Measurements from ENCODE around the gene TGFA.

Gene TGFA

DNA sequence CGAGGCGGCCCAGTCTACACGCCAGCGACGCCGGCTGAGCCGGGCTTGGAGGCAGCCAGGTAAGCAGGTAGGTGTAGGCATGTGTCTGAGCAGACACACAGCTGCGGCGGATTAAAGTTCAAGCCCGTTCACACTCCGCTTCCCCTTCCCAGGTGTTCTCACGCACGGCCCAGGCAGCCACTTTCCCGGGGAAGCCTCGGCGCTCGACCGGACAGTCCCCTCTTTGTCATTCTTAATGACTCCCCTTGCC, 367 bp downstream of the TGFA start:
- no peak for DNase-seq (ENCODE audit: low spot score)
- TF ChIP-seq, protein P1, sequence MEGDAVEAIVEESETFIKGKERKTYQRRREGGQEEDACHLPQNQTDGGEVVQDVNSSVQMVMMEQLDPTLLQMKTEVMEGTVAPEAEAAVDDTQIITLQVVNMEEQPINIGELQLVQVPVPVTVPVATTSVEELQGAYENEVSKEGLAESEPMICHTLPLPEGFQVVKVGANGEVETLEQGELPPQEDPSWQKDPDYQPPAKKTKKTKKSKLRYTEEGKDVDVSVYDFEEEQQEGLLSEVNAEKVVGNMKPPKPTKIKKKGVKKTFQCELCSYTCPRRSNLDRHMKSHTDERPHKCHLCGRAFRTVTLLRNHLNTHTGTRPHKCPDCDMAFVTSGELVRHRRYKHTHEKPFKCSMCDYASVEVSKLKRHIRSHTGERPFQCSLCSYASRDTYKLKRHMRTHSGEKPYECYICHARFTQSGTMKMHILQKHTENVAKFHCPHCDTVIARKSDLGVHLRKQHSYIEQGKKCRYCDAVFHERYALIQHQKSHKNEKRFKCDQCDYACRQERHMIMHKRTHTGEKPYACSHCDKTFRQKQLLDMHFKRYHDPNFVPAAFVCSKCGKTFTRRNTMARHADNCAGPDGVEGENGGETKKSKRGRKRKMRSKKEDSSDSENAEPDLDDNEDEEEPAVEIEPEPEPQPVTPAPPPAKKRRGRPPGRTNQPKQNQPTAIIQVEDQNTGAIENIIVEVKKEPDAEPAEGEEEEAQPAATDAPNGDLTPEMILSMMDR (IDR thresholded peaks at IDR 0.05; ENCODE audit: extremely low read depth, missing control alignments): no peak

DNA sequence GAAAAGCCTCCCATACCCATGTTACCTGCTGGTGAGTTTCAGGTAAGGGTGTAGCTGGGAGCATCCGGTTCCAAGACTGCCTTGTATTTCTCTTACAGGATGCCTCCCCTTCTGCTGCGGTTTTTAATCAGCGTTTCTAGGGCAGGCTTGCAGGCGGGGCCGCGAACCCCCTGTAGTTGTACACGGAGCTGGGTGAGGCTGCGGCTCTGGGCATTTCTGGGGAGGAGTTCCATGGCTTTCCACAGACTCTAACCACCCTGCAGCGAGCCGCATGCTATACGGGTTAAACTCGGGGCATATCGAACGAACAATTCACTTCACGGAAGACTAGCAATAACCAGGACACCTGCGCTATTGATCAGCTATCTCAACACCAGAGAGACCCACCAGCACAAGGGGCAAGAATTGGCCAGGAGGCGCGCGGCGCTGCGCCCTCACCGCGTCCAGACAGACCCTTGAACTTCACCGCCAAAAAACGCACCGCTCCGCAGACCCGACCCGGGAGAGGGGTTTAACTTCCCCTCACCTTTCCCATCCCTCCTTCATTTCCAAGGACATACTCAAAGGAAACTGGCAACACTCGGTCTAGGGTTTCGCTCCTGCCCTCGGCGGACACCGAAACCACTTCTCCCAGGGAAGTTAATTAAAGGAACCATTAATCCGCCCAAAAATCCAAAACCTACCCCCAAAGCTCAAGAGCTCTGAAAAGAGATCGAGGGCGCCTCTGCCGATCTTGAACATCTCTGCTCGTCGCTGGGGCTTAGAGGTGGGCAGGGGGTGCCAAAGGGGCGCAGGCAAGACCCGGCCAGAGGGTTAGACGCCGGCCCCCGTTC, 909 bp downstream of the TGFA start:
- TF ChIP-seq, protein P1 (IDR thresholded peaks at IDR 0.05; ENCODE audit: extremely low read depth, missing control alignments): no peak
- DNase-seq (ENCODE audit: low spot score): no peak

DNA sequence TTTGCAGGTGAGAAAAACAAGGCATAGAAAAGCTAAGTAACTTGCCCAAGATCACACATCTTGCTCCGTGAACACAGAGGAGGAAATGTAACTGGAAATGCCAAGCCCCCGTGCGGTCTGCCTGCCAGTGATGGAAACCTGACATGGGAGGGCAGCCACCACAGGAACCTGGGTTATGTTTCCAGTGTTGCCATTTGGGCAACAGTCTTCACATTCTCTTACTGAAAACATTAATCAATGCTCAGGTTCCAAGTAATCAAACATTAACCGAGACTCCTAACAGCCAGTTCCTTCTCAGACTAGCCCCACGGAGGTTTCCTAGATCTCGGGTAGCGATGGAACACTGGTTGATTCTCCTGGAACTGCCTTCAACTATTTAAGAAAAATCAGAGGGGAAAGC, 2.5 kb downstream of the TGFA start:
- DNase-seq (ENCODE audit: low spot score): no peak
- TF ChIP-seq, protein P1 (IDR thresholded peaks at IDR 0.05; ENCODE audit: extremely low read depth, missing control alignments): no peak

DNA sequence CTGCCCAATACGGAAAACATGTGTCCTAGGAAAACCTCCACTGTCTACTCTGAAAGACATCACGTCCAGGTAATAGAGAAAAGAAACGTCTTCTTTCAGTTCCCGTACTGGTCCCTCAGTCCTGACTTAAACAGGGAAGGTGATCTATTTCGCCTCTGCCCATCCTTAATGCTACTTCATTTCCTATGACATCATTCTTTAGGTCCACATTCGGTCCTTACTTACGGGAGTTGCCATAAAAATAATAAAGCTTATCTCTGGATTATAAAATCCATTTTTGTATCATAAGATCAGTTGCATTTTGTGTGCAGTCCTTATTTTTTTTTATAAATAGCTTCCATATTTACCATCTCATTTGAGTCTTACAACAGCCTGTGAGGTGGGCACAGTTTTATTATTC, 3.7 kb downstream of the TGFA start:
- TF ChIP-seq, protein P1 (IDR thresholded peaks at IDR 0.05; ENCODE audit: extremely low read depth, missing control alignments): no peak
- DNase-seq (ENCODE audit: low spot score): no peak

DNA sequence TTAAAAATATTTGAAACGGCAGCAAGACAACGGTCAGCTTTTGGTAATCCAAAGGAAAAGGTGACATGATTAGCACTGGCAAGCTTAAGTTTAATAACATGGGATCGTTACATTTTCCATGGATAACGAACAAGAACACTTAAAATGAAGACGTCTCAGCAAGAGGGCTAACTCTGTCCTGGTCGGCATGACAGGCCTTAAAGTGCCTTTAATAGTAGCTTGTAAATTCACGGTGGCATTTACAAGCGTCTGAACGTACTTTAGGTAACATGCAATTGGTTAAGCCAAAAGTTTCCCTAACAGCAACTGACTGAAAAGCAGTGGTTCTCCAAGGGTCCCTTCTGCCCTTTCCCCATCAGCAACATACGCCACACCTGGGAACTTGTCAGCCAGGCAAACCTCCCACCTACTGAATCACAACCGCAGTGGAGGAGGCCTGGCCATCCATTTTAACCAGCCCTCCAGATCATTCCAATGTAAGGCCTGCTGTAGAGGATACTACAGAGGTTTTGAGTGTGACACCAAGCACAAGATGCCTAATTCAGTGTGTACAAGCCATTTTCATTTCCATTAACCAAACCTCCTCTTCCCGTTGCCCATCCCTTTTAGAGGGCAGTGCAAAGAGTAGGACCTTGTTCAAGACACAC, 4.4 kb downstream of the TGFA start:
- TF ChIP-seq, protein P1 (IDR thresholded peaks at IDR 0.05; ENCODE audit: extremely low read depth, missing control alignments): no peak
- DNase-seq (ENCODE audit: low spot score): no peak

DNA sequence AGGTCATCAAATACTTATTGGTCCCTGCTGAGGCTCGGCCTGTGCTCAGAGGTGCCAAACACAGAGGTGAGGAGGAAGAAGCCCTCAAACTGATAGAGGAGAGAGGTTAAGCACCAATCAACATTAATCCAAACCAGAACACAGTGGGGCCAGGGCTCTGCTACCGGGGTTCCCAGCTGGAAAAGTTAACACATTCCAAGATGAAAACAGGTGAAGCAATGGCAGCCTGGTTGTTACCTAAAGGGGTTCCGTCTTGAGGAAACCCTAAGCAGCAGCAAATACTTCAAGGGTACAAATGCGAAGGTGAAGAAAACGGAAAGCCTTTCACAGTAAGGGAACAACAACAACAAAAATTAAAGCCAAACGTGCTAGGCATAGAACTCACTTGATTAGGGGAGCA, 5.4 kb downstream of the TGFA start:
- no peak for DNase-seq (ENCODE audit: low spot score)
- TF ChIP-seq, protein P1 (IDR thresholded peaks at IDR 0.05; ENCODE audit: extremely low read depth, missing control alignments): no peak

DNA sequence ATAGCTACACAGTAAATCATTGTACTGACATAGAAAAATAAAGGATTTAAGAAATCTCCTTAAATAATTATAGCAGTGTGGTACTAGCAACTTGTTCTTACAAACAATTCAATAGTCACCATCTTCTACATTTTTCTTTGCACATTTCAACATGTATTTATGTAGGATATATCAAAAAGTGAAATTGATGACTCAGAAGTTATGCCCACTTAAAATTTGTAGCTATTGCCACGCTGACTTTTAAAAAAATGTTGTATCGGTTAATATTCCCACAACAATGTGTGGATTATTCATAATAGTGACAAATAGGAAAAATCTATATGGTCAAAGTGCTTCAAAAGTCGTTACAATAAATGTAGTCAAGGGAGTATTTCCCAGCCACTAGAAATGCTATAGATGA, 6.7 kb downstream of the TGFA start:
- TF ChIP-seq, protein P1 (IDR thresholded peaks at IDR 0.05; ENCODE audit: extremely low read depth, missing control alignments): no peak
- no peak for DNase-seq (ENCODE audit: low spot score)
